GM12801 (cell line): ENCODE results near the gene IL2.

Experiments used
- TF ChIP-seq, protein P1 (sequence below): IDR thresholded peaks from one replicate; pipeline ENCODE4 v1.5.1; 2011; ENCODE audit warnings: control low read depth; ENCODE audit not compliant: insufficient read length; ENCODE audit errors: extremely low read depth

IL2 gene

DNA sequence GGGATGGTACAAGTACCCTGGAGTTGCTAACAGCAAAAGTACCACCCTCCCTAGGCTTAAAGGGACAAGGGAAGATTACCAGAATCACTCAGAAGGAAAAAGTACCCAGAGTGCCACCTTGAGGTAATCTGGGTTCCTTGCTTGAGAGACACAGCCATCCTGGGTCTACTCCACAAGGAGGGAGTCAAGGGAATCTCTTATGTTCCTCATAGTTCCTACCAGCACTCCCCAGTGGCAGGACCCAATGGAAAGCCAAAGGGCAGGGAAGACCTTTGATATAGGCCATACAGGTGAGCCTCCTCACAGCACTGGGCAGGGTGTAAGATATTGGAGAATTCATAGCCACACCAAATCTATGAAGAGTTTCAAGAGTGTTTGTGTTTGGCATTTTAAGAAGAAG is 5.7 kb downstream of the IL2 start:
- TF ChIP-seq, protein P1, sequence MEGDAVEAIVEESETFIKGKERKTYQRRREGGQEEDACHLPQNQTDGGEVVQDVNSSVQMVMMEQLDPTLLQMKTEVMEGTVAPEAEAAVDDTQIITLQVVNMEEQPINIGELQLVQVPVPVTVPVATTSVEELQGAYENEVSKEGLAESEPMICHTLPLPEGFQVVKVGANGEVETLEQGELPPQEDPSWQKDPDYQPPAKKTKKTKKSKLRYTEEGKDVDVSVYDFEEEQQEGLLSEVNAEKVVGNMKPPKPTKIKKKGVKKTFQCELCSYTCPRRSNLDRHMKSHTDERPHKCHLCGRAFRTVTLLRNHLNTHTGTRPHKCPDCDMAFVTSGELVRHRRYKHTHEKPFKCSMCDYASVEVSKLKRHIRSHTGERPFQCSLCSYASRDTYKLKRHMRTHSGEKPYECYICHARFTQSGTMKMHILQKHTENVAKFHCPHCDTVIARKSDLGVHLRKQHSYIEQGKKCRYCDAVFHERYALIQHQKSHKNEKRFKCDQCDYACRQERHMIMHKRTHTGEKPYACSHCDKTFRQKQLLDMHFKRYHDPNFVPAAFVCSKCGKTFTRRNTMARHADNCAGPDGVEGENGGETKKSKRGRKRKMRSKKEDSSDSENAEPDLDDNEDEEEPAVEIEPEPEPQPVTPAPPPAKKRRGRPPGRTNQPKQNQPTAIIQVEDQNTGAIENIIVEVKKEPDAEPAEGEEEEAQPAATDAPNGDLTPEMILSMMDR: no peak

DNA sequence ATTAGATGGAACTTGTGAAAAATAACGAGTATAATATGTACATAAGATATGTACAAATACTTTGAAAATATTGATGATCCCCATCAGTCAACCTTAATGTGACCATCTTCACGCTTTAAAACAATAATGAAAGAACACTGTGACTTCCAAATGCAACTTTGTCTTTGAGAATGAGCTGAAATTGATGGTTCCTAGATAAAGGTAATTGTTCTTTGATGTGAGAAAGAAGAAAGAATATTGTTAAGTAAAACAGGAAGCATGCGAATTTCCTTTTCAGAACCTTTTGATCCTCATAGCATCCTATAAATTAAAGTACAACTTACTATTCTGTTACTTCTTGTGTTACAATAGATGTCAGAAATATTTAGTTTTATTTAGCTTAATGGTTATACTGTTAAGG is 22.2 kb downstream of the IL2 start:
- TF ChIP-seq, protein P1: no peak

DNA sequence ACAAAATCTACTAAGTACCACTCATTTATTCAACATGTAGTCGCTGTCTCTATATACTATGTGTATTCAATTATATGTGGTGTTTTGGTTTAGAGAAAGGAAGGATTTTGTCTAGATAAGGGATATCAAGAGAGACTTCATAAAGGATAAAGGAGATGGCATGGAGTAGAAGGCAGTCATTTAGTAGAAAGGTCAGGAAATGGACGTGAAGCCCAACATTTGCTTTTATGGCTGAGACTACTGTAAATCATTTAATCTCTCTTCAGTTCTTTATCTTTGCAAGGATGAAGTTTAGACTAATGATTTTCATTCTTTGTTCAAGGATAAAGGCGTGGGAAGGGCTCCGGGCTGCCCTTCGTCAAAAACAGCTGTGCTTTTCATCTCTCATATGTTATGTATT is 25.2 kb downstream of the IL2 start:
- TF ChIP-seq, protein P1: no peak

DNA sequence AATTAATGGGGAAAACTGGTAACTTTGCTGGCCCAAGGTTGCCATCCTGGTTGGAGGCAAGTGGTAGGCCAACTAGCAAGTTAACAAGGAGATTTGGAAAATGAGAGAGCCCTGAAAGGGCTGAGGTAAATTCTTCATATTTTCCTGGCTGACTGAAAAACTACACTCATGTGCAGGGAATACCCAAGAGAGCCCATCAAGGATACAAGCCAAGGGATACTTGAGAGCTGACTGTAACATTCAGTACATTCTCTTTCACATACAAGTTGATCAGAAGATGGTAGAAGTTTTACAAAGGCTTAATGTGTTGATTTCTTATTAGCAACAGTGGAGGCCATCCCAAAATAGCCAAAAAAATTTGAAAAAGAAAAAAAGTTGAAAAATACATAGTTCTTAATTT is 33.3 kb downstream of the IL2 start:
- TF ChIP-seq, protein P1: no peak

DNA sequence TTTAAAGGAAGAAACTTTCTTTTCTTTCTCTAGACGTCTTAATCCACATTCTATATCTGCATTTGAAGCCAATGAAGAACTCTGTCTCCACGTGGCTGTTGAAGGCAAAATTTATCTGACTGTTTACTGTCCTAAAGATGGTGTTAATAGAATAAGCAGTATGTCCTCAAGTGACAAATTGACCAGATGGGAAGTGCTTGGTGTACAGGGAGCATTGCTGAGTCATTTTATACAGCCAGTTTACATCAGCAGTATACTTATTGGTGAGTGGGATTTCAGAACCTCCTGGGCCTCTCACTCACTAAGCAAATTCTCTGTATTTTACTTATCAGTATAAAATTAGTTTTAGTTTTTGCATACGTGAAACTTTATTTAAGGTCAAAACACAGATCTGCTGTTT is 44.0 kb downstream of the IL2 start:
- TF ChIP-seq, protein P1: no peak

DNA sequence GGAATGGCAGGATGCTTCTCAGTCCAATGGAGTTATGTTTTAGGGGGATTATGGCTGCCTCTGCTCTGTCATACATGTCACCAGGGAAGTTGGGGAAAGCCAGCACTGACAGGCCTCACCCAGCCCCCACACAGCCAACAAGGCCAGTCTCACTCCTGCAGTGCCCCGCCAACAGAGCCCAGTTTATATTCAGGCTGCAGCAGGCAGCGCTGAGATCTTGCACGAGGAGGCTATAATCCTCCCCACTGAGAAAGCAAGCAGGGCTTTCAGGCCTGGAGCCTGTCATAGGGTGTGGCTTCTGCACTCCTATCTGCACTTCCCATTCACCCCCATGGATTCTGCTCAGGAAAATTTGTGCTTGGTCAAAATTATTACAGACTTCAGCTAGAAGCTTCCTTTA is 52.7 kb downstream of the IL2 start:
- TF ChIP-seq, protein P1: no peak
